K562 (cell line): ENCODE measurements around the gene GPN1. TPM values are rescaled to one million over a fixed set of nuclear protein-coding genes. Genes with fewer than 3 reads are reported as not detected.

Experiments
- ARID1B ChIP-seq: fragments of 450-650 bp; IDR thresholded peaks from 2 replicates; pipeline ENCODE4 v1.6.1; 2016; ENCODE audit warnings: antibody characterized with exemption, mild to moderate bottlenecking, inconsistent platforms
- ARID4B ChIP-seq: sonication (generic); formaldehyde crosslinking; IDR thresholded peaks from 2 replicates; pipeline ENCODE4 v1.8.0; 2022; ENCODE audit warnings: mild to moderate bottlenecking, missing genetic modification reagents
- E2F3 ChIP-seq: fragments of 250-450 bp; sonication (Bioruptor Pico); IDR thresholded peaks from 2 replicates; pipeline ENCODE4 v1.4.0; 2020; ENCODE audit warnings: mild to moderate bottlenecking
- HEY1 ChIP-seq: fragments of 250-450 bp; sonication (Bioruptor Pico); IDR thresholded peaks from 2 replicates; pipeline ENCODE4 v1.5.0; 2020; ENCODE audit warnings: mild to moderate bottlenecking, moderate library complexity, borderline replicate concordance
- HNRNPH1 ChIP-seq: fragments of 200-400 bp; formaldehyde crosslinking; optimal IDR thresholded peaks from 2 replicates; pipeline ENCODE3; 2017; ENCODE audit warnings: low read depth, mild to moderate bottlenecking, low read length, moderate library complexity
- KLF13 ChIP-seq: fragments of 450-650 bp; IDR thresholded peaks from 2 replicates; pipeline ENCODE4 v1.6.1; 2016; ENCODE audit warnings: missing genetic modification characterization, low read depth, mild to moderate bottlenecking, missing compliant biosample characterization, moderate library complexity, borderline replicate concordance
- L3MBTL2 ChIP-seq: fragments of 450-650 bp; IDR thresholded peaks from 2 replicates; pipeline ENCODE4 v1.6.1; 2016; ENCODE audit warnings: mild to moderate bottlenecking, moderate library complexity
- LEF1 ChIP-seq: fragments of 450-650 bp; IDR thresholded peaks from 2 replicates; pipeline ENCODE4 v1.6.1; 2016; ENCODE audit warnings: mild to moderate bottlenecking
- NFATC3 ChIP-seq: fragments of 450-650 bp; IDR thresholded peaks from 2 replicates; pipeline ENCODE4 v1.6.1; 2017; ENCODE audit warnings: mild to moderate bottlenecking
- SREBF1 ChIP-seq: fragments of 150-350 bp; IDR thresholded peaks from 2 replicates; pipeline ENCODE4 v1.6.1; 2014; ENCODE audit warnings: antibody characterized with exemption, low read depth, low read length, borderline replicate concordance
- ZBTB11 ChIP-seq, 3 experiments: fragments of 200-800 bp in 1 of 3; fragments of 250-450 bp in 1 of 3; fragments of 450-650 bp in 1 of 3; sonication (Bioruptor Pico) in 1 of 3; sonication (Bioruptor generic) in 1 of 3; formaldehyde crosslinking in 1 of 3; IDR thresholded peaks; 2 replicates each; pipeline versions ENCODE4 v1.6.1 to v1.8.0; 2016 to 2022; ENCODE audit warnings: mild to moderate bottlenecking in 2 of 3, missing genetic modification characterization in 2 of 3, missing compliant biosample characterization in 1 of 3, moderate library complexity in 1 of 3
- ZEB2 ChIP-seq: fragments of 450-650 bp; IDR thresholded peaks from 2 replicates; pipeline ENCODE4 v1.6.1; 2016
- ZNF175 ChIP-seq: fragments of 200-800 bp; sonication (Bioruptor generic); IDR thresholded peaks from 2 replicates; pipeline ENCODE4 v1.6.1; 2016; ENCODE audit warnings: low read depth, mild to moderate bottlenecking, missing genetic modification characterization, missing compliant biosample characterization
- ZNF277 ChIP-seq: fragments of 250-450 bp; sonication (Bioruptor Pico); IDR thresholded peaks from 2 replicates; pipeline ENCODE4 v1.8.0; 2022; ENCODE audit warnings: inconsistent platforms, mild to moderate bottlenecking, moderate library complexity, borderline replicate concordance
- ZNF655 ChIP-seq: fragments of 250-450 bp; sonication (Bioruptor Pico); IDR thresholded peaks from 2 replicates; pipeline ENCODE4 v1.5.0; 2021
- polyA plus RNA-seq, 8 experiments: library from polyadenylated mRNA; depleted of rRNA in 4 of 8; stranded (reverse) in 5 of 8; unstranded in 3 of 8; fragments of >200 nt; fragmentation: Nextera tagmentation in 2 of 8; fragmentation: Illumina TruSeq in 1 of 8; extraction: Ambion mirVana in 2 of 8; extraction: Trizol in 1 of 8; gene quantifications; 2 replicates each; pipeline versions ENCODE4 v1.2.1 to v1.2.3, GENCODE V29; 2011 to 2014; ENCODE audit warnings: inconsistent platforms in 1 of 8, missing spikeins in 1 of 8
- total RNA-seq, 7 experiments: library from RNA; depleted of rRNA in 6 of 7; stranded (reverse); fragments of >200 nt in 6 of 7; fragmentation: Illumina TruSeq in 2 of 7; extraction: Trizol in 2 of 7; gene quantifications; 2 replicates each; pipeline versions ENCODE4 v1.2.1 to v1.2.3, GENCODE V29; 2011 to 2021; ENCODE audit warnings: low replicate concordance in 1 of 7

The GPN1 gene
- total and polyA plus RNA-seq, 9 of the 15 experiments (the other 6 are each of a cell fraction or from before 2014, with no cell fraction given): 23.4 to 171 (median 48.2) TPM

GRCh38 chr2:27628767-27629709 is at the start of gene GPN1, which contains the start of gene CCDC121 (continued):
- TF ChIP-seq ZNF655 (CRISPR knock-in tag) (no peak), SREBF1 (no peak), NFATC3 (no peak), ZNF277 (CRISPR knock-in tag) (no peak), ARID1B (0 out of 2 replicates have a peak, but pooled peaks have one; percentile 17), ZEB2 (no peak), KLF13 (peak; percentile 74; the same call in 1 of the 2 replicates), E2F3 (CRISPR knock-in tag) (no peak), ZBTB11 (CRISPR knock-in tag; IDR thresholded peaks at IDR 0.05) (peak in 1 of 3 experiments; percentile 67; a peak in 2 of 6 replicates), L3MBTL2 (peak; percentile 39; the same call in 1 of the 2 replicates), ZNF175 (CRISPR knock-in tag) (no peak; the same call in 1 of the 2 replicates), LEF1 (no peak), HEY1 (CRISPR knock-in tag) (no peak), HNRNPH1 (no peak), ARID4B (CRISPR knock-in tag) (peak; percentile 94)
